Activated naive CD8-positive, alpha-beta T cell treated with anti-CD3 and anti-CD28 coated beads, Interleukin-2, amount 50 U/mL, for 24 hours (primary cell): ENCODE results near the gene CDH12.

ENCODE experiments used
- ATAC-seq: fragments of 150-1000 bp; cut with Tn5 transposase; one replicate; pipeline ENCODE4 v1.10.0; 2021
- DNase-seq: peaks from one replicate; pipeline ENCODE4 v3.0.0; 2021
- H3K27ac Mint-ChIP-seq: one replicate; pipeline ENCODE4 v1.8.0; 2021; ENCODE audit warnings: mild to moderate bottlenecking, mixed read lengths
- H3K27me3 Mint-ChIP-seq: one replicate; pipeline ENCODE4 v1.8.0; 2021; ENCODE audit warnings: mixed read lengths
- H3K36me3 Mint-ChIP-seq: one replicate; pipeline ENCODE4 v1.8.0; 2021; ENCODE audit warnings: low read depth, mixed read lengths
- H3K4me1 Mint-ChIP-seq: one replicate; pipeline ENCODE4 v1.8.0; 2021; ENCODE audit warnings: mixed read lengths
- H3K4me3 Mint-ChIP-seq: one replicate; pipeline ENCODE4 v1.8.0; 2021; ENCODE audit warnings: mild to moderate bottlenecking, moderate library complexity, mixed read lengths
- H3K9me3 Mint-ChIP-seq: one replicate; pipeline ENCODE4 v1.8.0; 2021; ENCODE audit warnings: mixed read lengths

The CDH12 gene

DNA sequence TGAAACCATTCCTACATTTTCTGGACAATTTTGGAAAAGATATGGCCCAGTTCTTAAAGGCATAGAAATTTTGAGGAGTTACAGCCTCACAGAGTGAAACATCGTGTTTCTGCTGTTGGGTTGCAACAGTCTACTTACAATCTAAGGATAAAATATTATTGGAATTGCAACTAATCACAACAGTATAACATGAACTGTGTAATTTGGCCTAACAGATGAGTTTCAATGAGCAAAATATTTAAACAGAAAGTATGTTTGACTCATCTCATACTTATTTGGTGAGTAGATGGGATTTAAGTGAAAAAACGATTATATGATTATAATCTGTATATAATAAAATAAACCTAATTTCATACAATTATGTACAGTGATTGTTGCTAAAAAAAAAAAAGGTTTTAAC, 1061.8 kb downstream of the CDH12 start:
- Mint-ChIP-seq H3K9me3 (peaks cover 4% of the 10 kb centered on the region), H3K36me3 (no peaks in the 10 kb centered on the region), H3K4me1 (no peaks in the 10 kb centered on the region), H3K27me3 (no peaks in the 10 kb centered on the region), H3K4me3 (no peak overlapping the region), H3K27ac (no peak overlapping the region)
- ATAC-seq (no peak), DNase-seq (no peak)

GRCh38 chr5:21784487-21784886, 1068.7 kb downstream of the CDH12 start:
- Mint-ChIP-seq H3K27me3 (no peaks in the 10 kb centered on the region), H3K4me3 (no peak overlapping the region), H3K9me3 (peaks cover 8% of the 10 kb centered on the region), H3K36me3 (no peaks in the 10 kb centered on the region), H3K27ac (no peak overlapping the region), H3K4me1 (no peaks in the 10 kb centered on the region)
- no peak for ATAC-seq
- no peak for DNase-seq

GRCh38 chr5:21783074-21783679, 1070.0 kb downstream of the CDH12 start:
- no peaks in the 10 kb centered on the region for H3K27me3 Mint-ChIP-seq
- no peak overlapping the region for H3K4me3 Mint-ChIP-seq
- H3K4me1 Mint-ChIP-seq = no peaks in the 10 kb centered on the region
- no peaks in the 10 kb centered on the region for H3K36me3 Mint-ChIP-seq
- DNase-seq (no peak), ATAC-seq (no peak)
- no peak overlapping the region for H3K27ac Mint-ChIP-seq
- peaks cover 8% of the 10 kb centered on the region for H3K9me3 Mint-ChIP-seq

DNA sequence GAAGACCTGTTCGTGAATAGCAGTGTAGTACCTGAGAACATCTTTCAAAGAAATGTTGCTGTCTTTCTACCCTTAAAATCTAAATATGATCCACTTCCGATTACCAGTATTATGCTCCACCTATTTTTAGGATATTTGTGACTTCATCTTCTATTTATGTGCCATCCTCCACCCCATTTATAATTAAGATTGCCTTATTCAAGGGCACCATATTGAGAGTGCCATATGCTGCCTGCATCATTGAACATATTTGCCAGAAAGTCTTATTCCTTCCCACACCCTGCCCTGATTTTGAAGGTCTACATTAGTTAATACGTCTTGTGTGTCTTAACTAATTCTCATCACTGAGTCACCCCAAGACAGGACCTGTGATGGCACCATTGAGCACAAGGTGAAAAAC, 1076.7 kb downstream of the CDH12 start:
- H3K36me3 Mint-ChIP-seq = no peaks in the 10 kb centered on the region
- DNase-seq (no peak), ATAC-seq (no peak)
- no peaks in the 10 kb centered on the region for H3K4me1 Mint-ChIP-seq
- no peak overlapping the region for H3K27ac Mint-ChIP-seq
- H3K27me3 Mint-ChIP-seq = no peaks in the 10 kb centered on the region
- peaks cover 4% of the 10 kb centered on the region for H3K9me3 Mint-ChIP-seq
- H3K4me3 Mint-ChIP-seq = no peak overlapping the region

GRCh38 chr5:21774801-21775200, 1078.3 kb downstream of the CDH12 start:
- Mint-ChIP-seq H3K4me3 (no peak overlapping the region), H3K36me3 (no peaks in the 10 kb centered on the region), H3K27ac (no peak overlapping the region), H3K9me3 (peaks cover 10% of the 10 kb centered on the region), H3K27me3 (no peaks in the 10 kb centered on the region), H3K4me1 (no peaks in the 10 kb centered on the region)
- ATAC-seq (no peak), DNase-seq (no peak)

GRCh38 chr5:21774281-21774680, 1078.9 kb downstream of the CDH12 start:
- Mint-ChIP-seq H3K27me3 (no peaks in the 10 kb centered on the region), H3K36me3 (no peaks in the 10 kb centered on the region), H3K4me1 (no peaks in the 10 kb centered on the region), H3K9me3 (peaks cover 11% of the 10 kb centered on the region), H3K4me3 (no peak overlapping the region), H3K27ac (no peak overlapping the region)
- no peak for ATAC-seq
- no peak for DNase-seq

GRCh38 chr5:21773456-21773855, 1079.7 kb downstream of the CDH12 start:
- peaks cover 11% of the 10 kb centered on the region for H3K9me3 Mint-ChIP-seq
- H3K27ac Mint-ChIP-seq = no peak overlapping the region
- H3K4me3 Mint-ChIP-seq = no peak overlapping the region
- ATAC-seq = no peak
- H3K4me1 Mint-ChIP-seq = no peaks in the 10 kb centered on the region
- H3K36me3 Mint-ChIP-seq = no peaks in the 10 kb centered on the region
- no peak for DNase-seq
- no peaks in the 10 kb centered on the region for H3K27me3 Mint-ChIP-seq

DNA sequence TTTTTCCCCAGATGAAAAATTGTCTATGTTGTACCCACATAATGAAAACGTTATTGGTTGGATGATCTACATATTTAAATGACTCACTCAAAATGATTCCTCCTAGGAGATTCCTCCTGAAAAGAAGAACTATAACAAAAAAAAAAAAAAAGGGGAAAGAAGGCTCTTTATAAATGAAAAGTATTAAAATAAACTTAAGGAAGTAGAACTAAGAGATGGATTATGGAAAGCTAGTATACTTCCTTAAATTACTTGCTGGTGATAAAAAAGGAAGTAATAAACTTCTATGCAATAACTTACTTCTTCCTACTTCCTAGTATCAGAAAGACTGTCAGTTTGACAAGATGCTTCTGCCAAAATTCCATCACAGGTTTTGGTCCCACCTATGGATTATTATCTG, 1087.7 kb downstream of the CDH12 start:
- Mint-ChIP-seq H3K9me3 (peaks cover 8% of the 10 kb centered on the region), H3K27ac (no peak overlapping the region), H3K4me1 (no peaks in the 10 kb centered on the region), H3K27me3 (no peaks in the 10 kb centered on the region), H3K4me3 (no peak overlapping the region), H3K36me3 (no peaks in the 10 kb centered on the region)
- no peak for DNase-seq
- ATAC-seq = no peak

- DNase-seq (no peak), ATAC-seq (no peak)
- Mint-ChIP-seq H3K27ac (no peak overlapping the region), H3K36me3 (no peaks in the 10 kb centered on the region), H3K4me1 (no peaks in the 10 kb centered on the region), H3K4me3 (no peak overlapping the region), H3K9me3 (peaks cover 8% of the 10 kb centered on the region), H3K27me3 (no peaks in the 10 kb centered on the region)
These were observed 1114.0 kb downstream of the CDH12 start for GRCh38 chr5:21739096-21739495.

- Mint-ChIP-seq H3K9me3 (peaks cover 5% of the 10 kb centered on the region), H3K27me3 (no peaks in the 10 kb centered on the region), H3K36me3 (no peaks in the 10 kb centered on the region), H3K27ac (no peak overlapping the region), H3K4me3 (no peak overlapping the region), H3K4me1 (no peaks in the 10 kb centered on the region)
- no peak for ATAC-seq
- DNase-seq = no peak
These were observed 1129.6 kb downstream of the CDH12 start for GRCh38 chr5:21723500-21723899.

DNA sequence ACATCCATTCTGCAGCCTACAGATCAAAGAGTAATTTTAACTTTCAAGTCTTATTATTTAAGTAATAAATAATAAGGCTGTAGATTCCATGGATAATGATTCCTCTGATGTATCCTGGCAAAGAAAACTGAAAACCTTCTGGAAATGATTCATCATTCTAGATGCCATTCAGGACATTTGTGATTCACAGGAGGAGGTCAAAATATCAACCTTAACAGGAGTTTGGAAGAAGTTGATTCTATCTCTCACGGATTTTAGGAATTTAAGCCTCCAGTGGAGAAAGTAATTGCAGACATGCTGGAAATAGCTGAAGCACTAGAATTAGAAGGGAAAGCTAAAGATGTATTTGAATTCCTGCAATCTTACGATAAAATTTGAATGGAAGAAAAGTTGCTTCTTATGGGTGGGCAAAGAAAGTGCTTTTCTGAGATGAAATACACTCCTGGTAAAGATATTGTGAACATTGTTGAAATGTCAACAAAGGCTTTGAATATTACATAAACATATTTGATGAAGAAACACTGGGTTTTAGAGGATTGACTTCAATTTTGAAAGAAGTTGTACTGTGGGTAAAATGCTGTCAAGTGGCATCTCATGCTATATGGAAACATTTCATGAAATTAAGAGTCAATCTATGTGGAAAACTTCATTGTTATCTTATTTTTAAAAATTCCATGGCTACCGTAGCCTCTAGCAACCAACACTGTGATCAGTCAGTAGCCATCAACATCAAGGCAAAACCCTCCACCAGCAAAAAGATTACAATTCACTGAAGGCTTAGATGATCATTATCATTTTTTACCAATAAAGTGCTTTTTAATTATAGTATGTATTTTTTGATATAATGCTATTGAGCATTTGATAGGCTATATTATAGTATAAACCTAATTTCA, 1141.0 kb downstream of the CDH12 start:
- Mint-ChIP-seq H3K36me3 (no peaks in the 10 kb centered on the region), H3K4me1 (no peaks in the 10 kb centered on the region), H3K9me3 (peaks cover 5% of the 10 kb centered on the region), H3K4me3 (no peak overlapping the region), H3K27me3 (no peaks in the 10 kb centered on the region), H3K27ac (no peak overlapping the region)
- ATAC-seq (no peak), DNase-seq (no peak)

- no peak overlapping the region for H3K27ac Mint-ChIP-seq
- H3K4me1 Mint-ChIP-seq = no peaks in the 10 kb centered on the region
- no peaks in the 10 kb centered on the region for H3K27me3 Mint-ChIP-seq
- H3K36me3 Mint-ChIP-seq = no peaks in the 10 kb centered on the region
- no peak for ATAC-seq
- DNase-seq = no peak
- no peak overlapping the region for H3K4me3 Mint-ChIP-seq
- no peaks in the 10 kb centered on the region for H3K9me3 Mint-ChIP-seq
These were observed 1143.4 kb downstream of the CDH12 start for GRCh38 chr5:21709770-21710169.

DNA sequence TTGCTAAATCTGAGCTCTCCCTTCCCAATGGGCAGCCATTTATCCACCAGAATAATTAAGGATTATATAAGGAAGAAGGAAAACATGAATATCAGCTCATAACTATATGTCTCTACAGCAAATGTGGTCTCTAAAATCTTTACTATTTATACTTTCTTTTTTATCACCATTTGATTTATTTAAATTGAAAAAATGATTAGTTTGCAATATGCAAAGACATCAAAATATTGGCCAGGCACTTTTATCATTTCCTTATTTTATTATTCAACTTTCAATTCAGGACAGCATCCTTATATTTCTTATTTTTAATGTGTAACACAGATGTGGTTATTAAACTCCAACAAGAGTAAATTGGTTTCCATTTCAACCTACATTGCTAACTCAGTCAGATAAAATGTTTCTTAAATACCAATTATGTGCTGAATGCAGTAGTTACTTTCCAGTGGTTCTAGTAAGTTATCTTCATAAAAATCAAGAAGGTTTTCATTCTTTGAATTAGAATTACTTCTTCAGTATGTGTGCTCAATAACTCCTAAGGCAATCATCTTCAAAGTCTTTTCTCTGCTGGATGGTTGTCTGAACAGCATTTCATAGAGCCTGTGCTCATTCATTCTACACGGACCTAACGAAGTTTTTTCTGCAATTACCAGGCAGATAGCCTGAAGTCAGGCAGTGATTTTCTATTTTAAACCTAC, 1148.0 kb downstream of the CDH12 start:
- H3K9me3 Mint-ChIP-seq = no peaks in the 10 kb centered on the region
- H3K36me3 Mint-ChIP-seq = no peaks in the 10 kb centered on the region
- no peaks in the 10 kb centered on the region for H3K27me3 Mint-ChIP-seq
- DNase-seq = no peak
- H3K4me1 Mint-ChIP-seq = no peaks in the 10 kb centered on the region
- ATAC-seq = no peak
- no peak overlapping the region for H3K4me3 Mint-ChIP-seq
- no peak overlapping the region for H3K27ac Mint-ChIP-seq

DNA sequence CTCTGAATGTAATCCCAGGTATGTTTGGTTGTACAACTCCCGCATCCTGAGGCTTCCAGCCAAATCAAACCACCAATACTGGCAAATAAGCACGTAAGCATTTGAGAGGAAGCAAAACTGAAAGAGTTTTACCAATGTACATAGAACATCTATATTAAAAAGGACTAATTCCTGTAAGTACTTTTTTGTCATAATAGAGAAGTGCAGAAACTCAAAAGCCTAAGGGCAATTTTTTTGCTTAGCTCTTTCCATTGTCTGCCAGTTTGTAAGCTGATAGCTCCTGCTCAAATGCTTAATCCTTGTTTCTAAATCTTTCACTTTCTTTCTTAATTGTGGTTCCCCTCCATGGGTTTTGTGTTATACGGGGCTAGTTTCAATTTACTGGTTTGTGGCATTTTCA, 1151.8 kb downstream of the CDH12 start:
- Mint-ChIP-seq H3K36me3 (no peaks in the 10 kb centered on the region), H3K27ac (no peak overlapping the region), H3K9me3 (peaks cover 7% of the 10 kb centered on the region), H3K4me1 (no peaks in the 10 kb centered on the region), H3K27me3 (no peaks in the 10 kb centered on the region), H3K4me3 (no peak overlapping the region)
- DNase-seq = no peak
- no peak for ATAC-seq
